ENCODE measurements around the gene AHNAK.

DNA sequence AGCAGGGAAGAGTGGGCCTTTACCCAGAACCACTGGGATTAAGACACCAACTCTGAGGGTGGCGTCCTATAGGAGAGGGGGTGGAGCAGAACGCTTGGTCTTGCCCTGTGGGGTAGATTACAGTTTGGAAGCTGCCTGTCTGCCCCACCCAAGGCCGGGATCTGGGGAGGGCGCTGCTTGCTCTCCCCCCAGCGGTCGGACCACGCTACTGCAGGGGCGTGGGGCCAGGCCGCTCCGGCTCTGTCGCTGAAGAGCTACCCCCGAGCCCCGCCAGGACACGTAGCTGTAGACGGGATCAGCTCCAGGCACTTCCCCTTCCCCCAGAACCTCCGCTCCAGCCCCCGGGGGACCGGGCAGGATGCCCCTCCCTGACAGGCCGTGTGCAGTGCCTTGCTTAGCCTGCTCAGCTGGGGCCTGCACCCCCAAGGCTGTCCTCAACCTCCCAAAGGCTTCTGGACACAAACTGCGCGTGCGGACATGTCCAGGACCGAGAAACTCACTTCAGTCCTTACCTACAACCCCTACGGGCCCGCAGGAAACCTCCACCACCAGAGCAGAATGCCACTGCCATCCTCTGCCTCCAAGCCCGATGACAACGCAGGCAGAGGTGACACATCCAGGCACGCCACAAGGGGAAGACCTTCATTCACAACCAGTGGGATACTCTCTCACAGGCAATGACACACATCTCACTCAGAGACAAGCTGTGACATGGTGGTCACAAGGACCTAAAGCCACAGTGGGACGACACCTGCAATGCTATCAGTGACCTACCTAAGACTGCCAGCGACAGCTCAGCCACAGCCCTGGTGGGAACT is 3.6 kb downstream of the AHNAK start:
- peak in 1 of 2 donors; percentile 18 for TF ChIP-seq POLR2A (IDR thresholded peaks at IDR 0.05)
- TF ChIP-seq, protein P1, sequence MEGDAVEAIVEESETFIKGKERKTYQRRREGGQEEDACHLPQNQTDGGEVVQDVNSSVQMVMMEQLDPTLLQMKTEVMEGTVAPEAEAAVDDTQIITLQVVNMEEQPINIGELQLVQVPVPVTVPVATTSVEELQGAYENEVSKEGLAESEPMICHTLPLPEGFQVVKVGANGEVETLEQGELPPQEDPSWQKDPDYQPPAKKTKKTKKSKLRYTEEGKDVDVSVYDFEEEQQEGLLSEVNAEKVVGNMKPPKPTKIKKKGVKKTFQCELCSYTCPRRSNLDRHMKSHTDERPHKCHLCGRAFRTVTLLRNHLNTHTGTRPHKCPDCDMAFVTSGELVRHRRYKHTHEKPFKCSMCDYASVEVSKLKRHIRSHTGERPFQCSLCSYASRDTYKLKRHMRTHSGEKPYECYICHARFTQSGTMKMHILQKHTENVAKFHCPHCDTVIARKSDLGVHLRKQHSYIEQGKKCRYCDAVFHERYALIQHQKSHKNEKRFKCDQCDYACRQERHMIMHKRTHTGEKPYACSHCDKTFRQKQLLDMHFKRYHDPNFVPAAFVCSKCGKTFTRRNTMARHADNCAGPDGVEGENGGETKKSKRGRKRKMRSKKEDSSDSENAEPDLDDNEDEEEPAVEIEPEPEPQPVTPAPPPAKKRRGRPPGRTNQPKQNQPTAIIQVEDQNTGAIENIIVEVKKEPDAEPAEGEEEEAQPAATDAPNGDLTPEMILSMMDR (IDR thresholded peaks at IDR 0.05): peak in 3 of 4 experiments; percentile 99

Data from gastroesophageal sphincter (tissue), 3 donors.